Keratinocyte (primary cell): Measurements from ENCODE around the gene PECR.

ENCODE experiments used
- CTCF ChIP-seq, 3 experiments: IDR thresholded peaks in 1 of 3; conservative IDR thresholded peaks in 1 of 3; optimal IDR thresholded peaks in 1 of 3; 2 replicates in 2 of 3; 3 replicates in 1 of 3; pipeline versions ENCODE3 to v1.5.1; 2011; ENCODE audit warnings: low read length in 3 of 3, mild to moderate bottlenecking in 3 of 3, moderate library complexity in 2 of 3, control low read depth in 1 of 3, inconsistent platforms in 1 of 3; ENCODE audit not compliant: insufficient read depth in 2 of 3; ENCODE audit errors: extremely low read depth in 1 of 3
- EZH2 ChIP-seq: IDR thresholded peaks from one replicate; pipeline ENCODE4 v1.6.1; 2012; ENCODE audit warnings: inconsistent platforms, mild to moderate bottlenecking, low read length, moderate library complexity

- TF ChIP-seq CTCF (optimal IDR thresholded peaks at IDR 0.05 in 1 of 3, IDR thresholded peaks at IDR 0.05 in 1 of 3, conservative IDR thresholded peaks at IDR 0.05 in 1 of 3; ENCODE audit: extremely low read depth in 1 of 3, insufficient read depth in 2 of 3, low read length in 3 of 3) (no peak), EZH2 (no peak)
Observed at GRCh38 chr2:216004697-216005283, 76.8 kb downstream of the PECR start.
